HEK293T (cell line): Measurements from ENCODE around the gene HOXA9.
A peak's percentile ranks its signal among the peaks of the same experiment; 100 is the strongest.

Experiments
- CTCF ChIA-PET: fragments of 350-600 bp; formaldehyde crosslinking; extraction: SDS; loops from one replicate; lab custom pipeline; 2021; ENCODE audit warnings: antibody characterized with exemption, inconsistent platforms; lab: Yijun Ruan, JAX
- POLR2A ChIA-PET: fragments of 350-600 bp; formaldehyde crosslinking; extraction: SDS; loops from one replicate; lab custom pipeline; 2020; ENCODE audit warnings: antibody characterized with exemption, inconsistent platforms; lab: Yijun Ruan, JAX
- DNase-seq: peaks from one replicate; pipeline ENCODE4 v3.0.0; 2012; ENCODE audit warnings: mixed read lengths; ENCODE audit errors: extremely low spot score
- ARNT ChIP-seq: fragments of 450-650 bp; IDR thresholded peaks from 2 replicates; pipeline ENCODE4 v1.6.1; 2017; ENCODE audit warnings: mild to moderate bottlenecking
- BHLHE40 ChIP-seq: fragments of 450-650 bp; IDR thresholded peaks from 2 replicates; pipeline ENCODE4 v1.6.1; 2016; ENCODE audit warnings: mild to moderate bottlenecking, moderate library complexity, borderline replicate concordance
- CTBP1 ChIP-seq: fragments of 450-650 bp; IDR thresholded peaks from 2 replicates; pipeline ENCODE4 v1.6.1; 2016; ENCODE audit warnings: borderline replicate concordance
- ELF4 ChIP-seq: fragments of 450-650 bp; IDR thresholded peaks from 2 replicates; pipeline ENCODE4 v1.6.1; 2017; ENCODE audit warnings: antibody characterized with exemption
- FOXA1 ChIP-seq: fragments of 450-650 bp; IDR thresholded peaks from 2 replicates; pipeline ENCODE4 v1.6.1; 2016; ENCODE audit warnings: mild to moderate bottlenecking
- FOXK2 ChIP-seq: fragments of 450-650 bp; IDR thresholded peaks from 2 replicates; pipeline ENCODE4 v1.6.1; 2016; ENCODE audit warnings: mild to moderate bottlenecking
- FOXM1 ChIP-seq: fragments of 450-650 bp; IDR thresholded peaks from 2 replicates; pipeline ENCODE4 v1.6.1; 2017; ENCODE audit warnings: mild to moderate bottlenecking, borderline replicate concordance
- HDGF ChIP-seq: fragments of 450-650 bp; IDR thresholded peaks from 2 replicates; pipeline ENCODE4 v1.6.1; 2017; ENCODE audit warnings: antibody characterized with exemption, borderline replicate concordance
- L3MBTL2 ChIP-seq: fragments of 450-650 bp; conservative IDR thresholded peaks from 2 replicates; pipeline ENCODE4 v1.6.1; 2016; ENCODE audit warnings: mild to moderate bottlenecking
- LEF1 ChIP-seq: fragments of 450-650 bp; IDR thresholded peaks from 2 replicates; pipeline ENCODE4 v1.6.1; 2017; ENCODE audit warnings: mild to moderate bottlenecking, borderline replicate concordance
- NFRKB ChIP-seq: fragments of 450-650 bp; IDR thresholded peaks from 2 replicates; pipeline ENCODE4 v1.6.1; 2016; ENCODE audit warnings: mild to moderate bottlenecking, moderate library complexity
- PKNOX1 ChIP-seq: fragments of 450-650 bp; IDR thresholded peaks from 2 replicates; pipeline ENCODE4 v1.6.1; 2016
- SP1 ChIP-seq: fragments of 450-650 bp; IDR thresholded peaks from 2 replicates; pipeline ENCODE4 v1.6.1; 2017
- SUZ12 ChIP-seq: fragments of 450-650 bp; IDR thresholded peaks from 2 replicates; pipeline ENCODE4 v1.6.1; 2016; ENCODE audit warnings: mild to moderate bottlenecking
- TARDBP ChIP-seq: fragments of 450-650 bp; IDR thresholded peaks from 2 replicates; pipeline ENCODE4 v1.6.1; 2016
- ZNF384 ChIP-seq: fragments of 450-650 bp; IDR thresholded peaks from 2 replicates; pipeline ENCODE4 v1.6.1; 2016

HOXA9 gene

GRCh38 chr7:27141923-27142579 is 23.3 kb downstream of the HOXA9 start:
- ChIA-PET CTCF (interaction anchor here (0.8 to 2.4 kb wide), 7 partner anchors 8 to 770 kb away, joined by 3 to 13 read pairs (median 4); no protein-coding TSS in a partner anchor), POLR2A (interaction anchor here (0.9 to 3.5 kb wide), 17 partner anchors 9 to 455 kb away, joined by 3 to 15 read pairs (median 5); partner anchors contain the start of genes HOXA1, HOXA4, HOXA7 and SKAP2)
- DNase-seq, result no peak

GRCh38 chr7:27141137-27141922 is 24.0 kb downstream of the HOXA9 start:
- ChIA-PET CTCF (interaction anchor here (0.8 to 2.4 kb wide), 7 partner anchors 8 to 770 kb away, joined by 3 to 13 read pairs (median 4); no protein-coding TSS in a partner anchor), POLR2A (interaction anchor here (0.9 to 3.5 kb wide), 16 partner anchors 7 to 454 kb away, joined by 3 to 15 read pairs (median 5); partner anchors contain the start of genes HOXA11, HOXA3, HOXA4 and HOXA7)
- no peak for TF ChIP-seq HDGF
- TF ChIP-seq ELF4, result no peak
- TF ChIP-seq L3MBTL2, result no peak
- no peak for TF ChIP-seq CTBP1
- no peak for TF ChIP-seq SP1
- no peak for TF ChIP-seq NFRKB
- no peak for TF ChIP-seq TARDBP
- TF ChIP-seq FOXA1, result no peak
- no peak for TF ChIP-seq BHLHE40
- no peak for TF ChIP-seq PKNOX1
- TF ChIP-seq ZNF384, result no peak
- no peak for TF ChIP-seq SUZ12
- TF ChIP-seq FOXK2, result no peak
- no peak for DNase-seq

More at GRCh38 chr7:27141923-27142579, 23.3 kb downstream of the HOXA9 start:
- TF ChIP-seq FOXM1, result no peak
- no peak for TF ChIP-seq L3MBTL2
- TF ChIP-seq FOXA1, result no peak
- no peak for TF ChIP-seq PKNOX1
- TF ChIP-seq SUZ12, result no peak
- no peak for TF ChIP-seq NFRKB
- no peak for TF ChIP-seq TARDBP
- no peak for TF ChIP-seq BHLHE40
- no peak for TF ChIP-seq ELF4
- no peak for TF ChIP-seq SP1
- TF ChIP-seq FOXK2, result no peak
- no peak for TF ChIP-seq HDGF

- CTCF ChIA-PET, result interaction anchor here (0.5 to 2.4 kb wide), 4 partner anchors 39 to 458 kb away, joined by 3 to 13 read pairs (median 4); no protein-coding TSS in a partner anchor
- POLR2A ChIA-PET, result interaction anchor here (0.7 to 3.5 kb wide), 17 partner anchors 8 to 283 kb away, joined by 3 to 15 read pairs (median 4); partner anchors contain the start of genes HOXA1, HOXA11, HOXA3 and HOXA4
These were observed 25.0 kb downstream of the HOXA9 start for GRCh38 chr7:27140126-27140857.

GRCh38 chr7:27139334-27140125 is 25.8 kb downstream of the HOXA9 start:
- ChIA-PET POLR2A (interaction anchor here (0.8 to 3.5 kb wide), 11 partner anchors 9 to 280 kb away, joined by 3 to 15 read pairs (median 4); partner anchors contain the start of genes HOXA11, HOXA3 and HOXA7), CTCF (interaction anchor here (0.5 to 2.4 kb wide), 4 partner anchors 40 to 457 kb away, joined by 3 to 13 read pairs (median 4); no protein-coding TSS in a partner anchor)
- TF ChIP-seq FOXA1, result no peak
- no peak for TF ChIP-seq HDGF
- no peak for TF ChIP-seq LEF1
- no peak for TF ChIP-seq ELF4
- no peak for TF ChIP-seq NFRKB
- no peak; the same call in 1 of the 2 replicates for TF ChIP-seq L3MBTL2
- no peak for TF ChIP-seq SUZ12
- TF ChIP-seq FOXM1, result no peak
- TF ChIP-seq TARDBP, result no peak
- TF ChIP-seq CTBP1, result no peak
- TF ChIP-seq SP1, result no peak
- TF ChIP-seq PKNOX1, result no peak
- no peak for TF ChIP-seq ZNF384
- no peak for TF ChIP-seq BHLHE40
- no peak for TF ChIP-seq FOXK2
- no peak for TF ChIP-seq ARNT
- no peak for DNase-seq

More at GRCh38 chr7:27140126-27140857, 25.0 kb downstream of the HOXA9 start:
- DNase-seq, result no peak
- no peak for TF ChIP-seq HDGF
- no peak for TF ChIP-seq ZNF384
- peak; percentile 93 for TF ChIP-seq CTBP1
- TF ChIP-seq BHLHE40, result peak; percentile 48; the same call in 1 of the 2 replicates
- TF ChIP-seq FOXM1, result peak; percentile 38; the same call in 1 of the 2 replicates
- peak; percentile 41 for TF ChIP-seq L3MBTL2
- no peak for TF ChIP-seq TARDBP
- peak; percentile 67; the same call in 1 of the 2 replicates for TF ChIP-seq ARNT
- no peak for TF ChIP-seq SP1
- TF ChIP-seq ELF4, result peak; percentile 43
- TF ChIP-seq PKNOX1, result peak; percentile 94
- no peak for TF ChIP-seq SUZ12
